22Rv1 (cell line): ENCODE results near the gene ASTN1.

Source experiments
- CTCF ChIP-seq: fragments of 450-650 bp; IDR thresholded peaks from 2 replicates; pipeline ENCODE4 v1.5.1; 2017; ENCODE audit warnings: mild to moderate bottlenecking
- ZFX ChIP-seq: fragments of 450-650 bp; IDR thresholded peaks from 2 replicates; pipeline ENCODE4 v1.6.1; 2017; ENCODE audit warnings: antibody characterized with exemption, borderline replicate concordance

DNA sequence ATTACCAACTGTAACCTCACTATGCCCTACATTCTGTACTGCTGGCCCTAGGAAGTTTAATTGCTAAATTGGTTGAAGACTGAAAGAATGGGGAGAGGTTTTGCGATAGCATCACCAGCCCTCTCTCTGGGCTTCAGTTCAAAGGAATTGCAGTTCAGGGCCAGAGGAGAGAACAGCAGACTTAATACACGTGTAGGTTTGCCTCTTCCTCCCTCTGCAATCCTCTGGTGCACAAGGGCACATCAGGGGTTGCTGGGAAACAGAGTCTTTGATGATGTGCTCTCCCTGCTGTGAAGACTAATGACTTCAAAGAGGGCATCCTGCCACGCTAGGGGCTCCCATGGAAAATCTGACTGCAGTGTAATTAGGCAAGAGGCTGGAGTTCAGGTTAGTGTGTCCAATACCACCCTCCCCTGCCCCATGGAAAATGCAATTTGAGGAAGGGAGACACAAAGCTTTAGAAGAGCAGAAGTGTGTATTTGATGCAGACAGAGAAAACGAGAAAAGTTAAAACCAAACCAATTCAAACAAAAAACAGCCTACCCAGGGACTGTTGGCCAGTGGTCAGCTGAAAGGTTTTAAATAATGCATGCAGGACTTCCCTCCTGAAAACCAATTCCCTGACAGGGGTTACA lies 167.9 kb downstream of the ASTN1 start:
- TF ChIP-seq CTCF (no peak), ZFX (no peak)
